HUDEP-2 (cell line): ENCODE measurements around the gene DYNLL2.
"Not testable (repeated sequence)": the region's sequence is repeated elsewhere in the genome, so short reads cannot be mapped to it uniquely, and the experiment has no call there.

Experiments used
- DNase-seq, 76 experiments: peaks; one replicate each; lab custom pipeline; 2025; ENCODE audit not compliant: unreplicated experiment in 76 of 76; lab: John Stamatoyannopoulos, UW

DYNLL2 gene

DNA sequence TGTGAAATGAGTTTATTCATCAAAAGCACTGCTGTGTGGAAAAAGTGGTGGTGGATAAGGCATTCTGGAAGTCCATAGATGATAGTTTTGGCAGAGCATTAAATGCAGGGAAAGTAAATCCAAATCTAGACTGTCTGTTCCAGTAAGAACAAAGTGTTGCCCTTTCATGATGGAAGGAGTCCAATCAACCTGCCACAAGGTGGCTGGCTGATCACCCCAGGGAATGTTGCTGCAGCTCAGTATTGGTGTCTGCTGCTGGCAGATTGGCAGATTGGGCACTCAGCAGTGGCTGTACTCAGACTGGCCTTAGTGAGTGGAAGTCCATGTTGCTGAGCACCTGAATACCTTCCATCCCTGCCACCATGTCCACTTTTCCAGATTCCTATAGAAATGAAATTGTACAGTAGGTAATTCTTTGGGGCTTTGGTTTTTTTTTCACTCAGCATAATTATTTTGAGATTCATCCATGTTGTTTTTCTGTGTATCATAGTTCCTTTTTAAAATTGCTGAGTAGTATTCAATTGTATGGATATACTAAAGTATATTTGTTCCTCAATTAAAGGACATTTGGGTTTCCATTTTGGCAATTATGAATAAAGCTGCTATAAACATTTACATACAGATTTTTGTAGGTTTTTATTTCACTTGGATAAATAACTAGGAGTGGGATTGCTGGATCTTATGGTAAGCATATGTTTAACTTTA lies 14.3 kb downstream of the DYNLL2 start:
- DNase-seq, result no peak

DNA sequence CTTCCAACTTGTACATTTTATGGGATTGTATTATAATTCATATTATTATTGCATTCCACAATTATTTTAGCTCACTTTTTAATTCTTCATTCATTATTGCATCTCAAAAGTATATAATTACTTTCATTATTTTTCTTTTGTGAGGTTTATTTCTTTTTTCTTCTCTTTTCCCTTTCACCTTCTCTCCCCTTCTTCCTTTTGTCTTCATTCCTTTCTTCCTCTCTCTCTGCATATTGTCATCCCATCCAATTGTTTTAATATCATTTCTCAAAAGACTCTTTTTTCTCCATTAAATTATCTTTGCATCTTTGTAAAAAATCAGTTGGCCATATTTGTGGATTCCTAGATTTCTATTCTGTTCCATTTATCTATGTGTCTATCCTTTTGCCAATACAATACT lies 17.3 kb downstream of the DYNLL2 start:
- DNase-seq, result no peak

GRCh38 chr17:58101898-58102297 lies 18.7 kb downstream of the DYNLL2 start:
- DNase-seq, result not testable (repeated sequence)

DNA sequence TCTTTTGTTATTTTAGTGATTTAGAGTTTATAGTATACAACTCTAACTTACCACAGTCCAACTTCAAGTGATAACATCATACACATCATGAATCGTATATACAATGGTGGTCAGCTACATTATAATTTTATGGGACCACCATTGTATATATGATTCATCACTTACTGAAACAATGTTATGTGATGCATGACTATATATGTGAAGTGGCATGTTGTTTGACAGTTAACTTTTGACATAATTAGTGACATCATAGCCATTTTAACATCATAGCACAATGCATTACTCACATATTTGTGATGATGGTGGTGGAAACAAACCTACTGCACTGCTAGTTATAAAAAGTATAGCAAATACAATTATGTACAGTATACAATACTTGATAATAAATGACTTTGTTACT lies 21.9 kb downstream of the DYNLL2 start:
- no peak for DNase-seq

GRCh38 chr17:58107306-58107705 lies 24.1 kb downstream of the DYNLL2 start:
- DNase-seq, result no peak

DNA sequence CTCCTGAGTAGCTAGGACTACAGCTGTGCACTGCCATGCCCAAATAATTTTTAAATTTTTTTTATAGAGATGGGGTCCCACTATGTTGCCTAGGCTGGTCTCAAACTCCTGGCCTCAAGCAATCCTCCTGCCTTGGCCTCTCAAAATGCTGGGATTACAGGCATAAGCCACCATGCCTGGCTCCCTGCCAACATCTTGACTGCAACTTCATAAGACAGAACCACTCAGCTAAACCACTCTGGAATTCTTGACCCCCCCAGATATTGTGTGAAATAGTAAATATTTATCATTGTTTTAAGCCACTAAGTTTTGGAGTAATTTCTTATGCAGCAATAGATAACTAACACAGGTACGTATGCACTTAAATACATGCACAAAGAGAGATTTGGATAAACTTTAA lies 26.0 kb downstream of the DYNLL2 start:
- DNase-seq, result no peak

GRCh38 chr17:58110012-58110411 lies 26.8 kb downstream of the DYNLL2 start:
- DNase-seq, result no peak

DNA sequence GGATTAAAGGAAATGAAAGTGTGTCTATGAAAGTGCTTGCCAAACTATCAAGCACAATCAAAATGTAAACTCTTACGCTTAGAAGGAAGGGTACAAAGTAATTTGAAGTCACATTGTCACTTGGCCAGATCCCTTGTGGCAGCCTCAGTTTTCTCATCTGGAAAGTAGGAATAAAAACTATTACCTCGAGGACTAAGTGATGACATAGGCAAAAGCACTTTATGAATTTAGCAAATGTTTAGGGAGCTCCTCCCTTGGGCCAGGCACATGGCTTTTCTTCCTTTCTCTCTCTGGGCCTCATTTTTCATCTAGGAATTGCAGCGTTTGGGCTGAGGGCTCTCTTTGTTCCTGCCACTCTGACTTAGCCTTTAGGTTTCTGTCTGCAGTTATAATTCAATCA lies 28.5 kb downstream of the DYNLL2 start:
- DNase-seq, result no peak

- peak in 65 of 76 experiments; percentile 6 to 83 (median 56) for DNase-seq
Measured at GRCh38 chr17:58112970-58113631, 29.9 kb downstream of the DYNLL2 start.

GRCh38 chr17:58113947-58114346 lies 30.7 kb downstream of the DYNLL2 start:
- DNase-seq, result no peak

DNA sequence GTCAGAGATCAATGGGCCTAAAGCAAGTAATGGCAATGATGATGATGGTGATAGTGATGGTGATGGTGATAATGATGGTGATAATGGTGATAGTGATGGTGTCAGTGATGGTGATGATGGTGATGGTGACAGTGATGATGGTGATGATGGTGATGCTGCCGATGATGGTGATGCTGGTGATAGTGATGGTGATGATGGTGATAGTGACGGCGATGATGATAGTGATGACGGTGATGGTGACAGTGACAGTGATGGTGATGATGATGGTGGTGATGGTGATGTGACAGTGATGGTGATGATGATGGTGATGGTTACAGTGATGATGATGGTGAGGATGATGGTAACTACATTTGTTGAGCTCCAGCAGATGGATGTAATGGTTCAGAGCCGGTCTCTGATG lies 34.2 kb downstream of the DYNLL2 start:
- DNase-seq, result no peak

DNA sequence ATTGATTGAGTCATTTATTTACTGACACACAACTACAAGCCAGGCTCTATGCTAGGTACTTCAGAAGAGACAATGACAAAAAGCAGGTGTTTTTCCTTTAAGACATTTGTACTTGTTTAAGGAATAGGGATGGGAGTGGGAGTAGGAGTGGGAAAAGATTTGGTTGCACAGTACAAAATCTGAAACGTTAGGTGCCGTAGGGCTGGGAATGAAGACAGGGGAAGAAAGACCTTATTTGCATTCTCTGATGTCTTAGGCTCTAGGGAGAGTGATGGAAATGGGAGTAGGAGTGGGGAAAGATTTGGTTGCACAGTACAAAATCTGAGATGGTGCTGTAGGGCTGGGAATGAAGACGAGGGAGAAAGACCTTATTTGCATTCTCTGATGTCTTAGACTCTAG lies 36.3 kb downstream of the DYNLL2 start:
- DNase-seq, result no peak

DNA sequence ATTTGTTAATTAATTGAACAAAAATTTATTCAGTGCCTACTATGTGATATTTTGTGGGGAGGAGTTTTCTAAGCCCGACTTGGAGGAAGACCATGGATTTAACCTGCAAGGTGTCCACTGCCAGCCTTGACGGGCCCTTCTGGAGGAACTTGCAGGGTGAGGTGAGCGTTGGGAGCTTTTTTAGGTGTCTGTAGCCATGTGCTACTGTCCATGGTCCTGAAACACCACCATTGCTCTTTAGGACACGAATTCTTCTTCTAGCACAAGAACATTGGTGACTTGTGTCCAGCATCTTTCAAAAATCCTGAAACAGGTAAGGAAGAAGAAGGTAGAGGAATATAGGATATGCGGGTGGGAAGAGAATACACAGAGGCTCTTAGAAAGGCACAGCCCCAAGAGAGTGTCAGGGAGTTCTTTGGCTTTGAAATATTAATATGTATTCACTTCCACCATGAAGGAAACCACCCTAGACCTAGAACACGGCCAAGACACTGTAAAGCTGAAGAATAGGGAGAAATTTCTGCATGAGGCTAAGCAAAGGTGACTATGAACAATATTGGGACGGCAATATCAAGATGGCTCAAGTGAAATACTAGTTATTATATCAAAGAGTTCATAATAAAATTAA lies 37.1 kb downstream of the DYNLL2 start:
- DNase-seq, result peak in 39 of 76 experiments; percentile 1 to 53 (median 22)

DNA sequence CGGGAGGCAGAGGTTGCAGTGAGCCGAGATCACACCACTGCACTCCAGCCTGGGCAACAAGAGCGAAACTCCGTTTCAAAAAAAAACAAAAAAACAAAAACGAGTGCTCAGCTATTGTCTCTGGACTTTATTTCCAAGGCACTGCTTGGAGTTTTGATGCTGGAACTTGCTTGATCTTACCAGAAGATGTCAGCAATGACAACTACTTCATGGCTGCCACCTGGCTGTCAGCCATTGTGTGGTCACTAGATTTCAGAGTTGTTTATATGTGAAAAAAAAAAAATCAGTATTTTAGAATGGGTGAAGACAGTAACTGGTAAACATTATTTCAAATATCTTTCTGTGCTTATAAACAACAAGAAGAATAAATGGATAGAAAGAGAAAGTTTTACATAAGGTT lies 38.7 kb downstream of the DYNLL2 start:
- peak in 21 of 76 experiments; percentile 0 to 51 (median 20) for DNase-seq

DNA sequence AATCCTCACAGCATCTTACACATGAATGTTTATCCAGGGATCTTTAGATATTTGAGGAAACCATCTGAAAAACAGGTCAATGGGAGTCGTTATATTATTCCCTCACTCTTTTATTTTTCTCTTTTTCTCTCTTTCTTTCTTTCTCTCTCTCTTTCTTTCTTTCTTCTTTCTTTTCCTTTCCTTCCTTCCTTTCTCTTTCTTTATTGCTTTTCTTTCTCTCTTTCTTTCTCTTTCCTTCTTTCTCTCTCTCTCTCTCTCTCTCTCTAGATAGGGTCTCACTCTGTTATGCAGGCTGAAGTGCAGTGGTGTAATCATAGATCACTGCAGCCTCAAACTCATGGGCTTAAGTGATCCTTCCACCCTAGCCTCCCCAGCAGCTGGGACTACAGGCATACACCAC lies 44.6 kb downstream of the DYNLL2 start:
- no peak for DNase-seq

DNA sequence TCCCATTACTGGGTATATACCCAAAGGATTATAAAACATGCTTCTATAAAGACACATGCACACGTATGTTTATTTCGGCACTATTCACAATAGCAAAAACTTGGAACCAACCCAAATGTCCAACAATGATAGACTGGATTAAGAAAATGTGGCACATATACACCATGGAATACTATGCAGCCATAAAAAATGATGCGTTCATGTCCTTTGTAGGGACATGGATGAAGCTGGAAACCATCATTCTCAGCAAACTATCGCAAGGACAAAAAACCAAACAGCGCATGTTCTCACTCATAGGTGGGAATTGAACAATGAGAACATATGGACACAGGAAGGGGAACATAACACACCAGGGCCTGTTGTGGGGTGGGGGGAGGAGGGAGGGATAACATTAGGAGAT lies 49.5 kb downstream of the DYNLL2 start:
- DNase-seq, result not testable (repeated sequence)

DNA sequence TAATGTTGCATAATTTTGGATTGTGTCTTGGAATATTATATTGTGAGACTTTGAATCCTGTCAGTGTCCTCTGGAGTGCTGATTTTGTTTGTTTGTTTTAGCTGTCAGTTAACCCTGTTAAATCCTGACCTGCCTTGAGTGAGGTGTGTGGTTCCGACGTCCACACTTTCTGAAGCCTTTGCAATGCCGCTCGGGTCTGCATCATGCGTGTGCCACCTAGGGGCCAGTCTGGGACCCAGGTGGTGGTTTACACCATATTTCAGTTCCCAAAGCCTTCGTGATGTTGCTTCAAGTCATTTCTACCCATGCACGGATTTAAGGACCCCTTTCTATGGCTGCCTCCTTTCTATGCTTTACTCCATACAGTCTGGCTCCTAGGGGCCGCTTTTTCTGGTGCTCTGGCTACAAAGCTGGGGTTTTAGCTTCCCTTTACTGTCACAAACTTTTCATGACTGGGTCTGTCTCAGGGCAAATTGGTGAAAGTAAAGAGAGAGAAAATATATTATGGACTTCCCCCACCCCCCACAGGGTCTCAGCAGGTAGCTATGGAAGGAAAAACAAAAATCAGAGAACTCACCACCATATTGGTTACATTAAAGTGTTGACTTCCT lies 53.6 kb downstream of the DYNLL2 start:
- DNase-seq, result peak in 2 of 76 experiments; percentile 12 to 18

- no peak for DNase-seq
Measured at GRCh38 chr17:58141505-58141904, 58.3 kb downstream of the DYNLL2 start.

DNA sequence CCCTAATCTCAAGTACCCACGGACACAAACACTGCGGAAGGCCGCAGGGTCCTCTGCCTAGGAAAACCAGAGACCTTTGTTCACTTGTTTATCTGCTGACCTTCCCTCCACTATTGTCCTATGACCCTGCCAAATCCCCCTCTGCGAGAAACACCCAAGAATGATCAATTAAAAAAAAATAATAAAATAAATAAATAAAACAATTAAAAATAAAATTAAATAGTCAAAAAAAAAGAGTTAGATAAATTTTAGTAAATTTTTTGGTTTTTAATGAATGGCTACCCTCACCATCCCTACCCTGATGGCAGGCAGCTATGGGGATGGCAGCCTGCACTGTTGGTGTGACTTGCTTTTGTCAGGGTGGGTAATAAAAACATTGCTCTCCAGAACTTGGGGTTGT lies 60.1 kb downstream of the DYNLL2 start:
- DNase-seq, result not testable (repeated sequence)

DNA sequence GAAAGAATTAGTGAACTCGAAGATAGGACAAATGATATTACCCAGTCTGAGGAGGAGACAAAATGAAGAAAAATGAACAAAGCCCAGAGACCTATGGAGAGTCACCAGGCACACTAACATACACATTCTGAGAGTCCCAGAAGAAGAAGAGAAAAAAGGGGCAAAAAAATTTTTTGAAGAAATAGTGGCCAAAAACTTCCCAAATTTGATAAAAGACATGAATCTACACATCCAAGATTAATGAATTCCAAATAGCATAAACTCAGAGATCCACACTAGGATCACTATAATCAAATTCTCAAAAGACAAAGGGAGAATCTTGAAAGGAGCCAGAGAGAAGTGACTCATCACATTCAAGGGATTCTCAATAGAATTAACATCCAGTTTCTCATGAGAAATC lies 61.6 kb downstream of the DYNLL2 start:
- DNase-seq, result no peak
